Sciatic nerve (tissue), 2 donors: ENCODE measurements around the gene ZSWIM5. TPM values are rescaled to one million over a fixed set of nuclear protein-coding genes. Genes with fewer than 3 reads are reported as not detected.
A peak's percentile ranks its signal among the peaks of the same experiment; 100 is the strongest.
"Not testable (repeated sequence)": the region's sequence is repeated elsewhere in the genome, so short reads cannot be mapped to it uniquely, and the experiment has no call there.

Experiments
- ATAC-seq: fragments of 200-7000 bp; cut with Tn5 transposase; one replicate; pipeline ENCODE4 v1.9.1; 2020; ENCODE audit warnings: mild to moderate bottlenecking, moderate library complexity
- DNase-seq: peaks from one replicate; pipeline ENCODE4 v3.0.0-alpha.2; 2020; ENCODE audit warnings: low spot score
- intact Hi-C: fragments of 100-400 bp; cut with DNase I; formaldehyde crosslinking; loops from one replicate; pipeline ENCODE4 v1.14.2; 2022
- total RNA-seq: library from RNA; stranded (reverse); fragmentation: NEBNext Ultra II Directional; extraction: Animal tissue kit (Norgen Biotek cat#: 25700); gene quantifications from one replicate; pipeline ENCODE4 v1.2.1, GENCODE V29; 2021
- donor health status: DM: no; HTN: no; CAD: no.
- donor health status: DM: no; HTN: no; CAD: no.

Gene ZSWIM5
- total RNA-seq, 1 donor from 2014 or later: 2.8 TPM

DNA sequence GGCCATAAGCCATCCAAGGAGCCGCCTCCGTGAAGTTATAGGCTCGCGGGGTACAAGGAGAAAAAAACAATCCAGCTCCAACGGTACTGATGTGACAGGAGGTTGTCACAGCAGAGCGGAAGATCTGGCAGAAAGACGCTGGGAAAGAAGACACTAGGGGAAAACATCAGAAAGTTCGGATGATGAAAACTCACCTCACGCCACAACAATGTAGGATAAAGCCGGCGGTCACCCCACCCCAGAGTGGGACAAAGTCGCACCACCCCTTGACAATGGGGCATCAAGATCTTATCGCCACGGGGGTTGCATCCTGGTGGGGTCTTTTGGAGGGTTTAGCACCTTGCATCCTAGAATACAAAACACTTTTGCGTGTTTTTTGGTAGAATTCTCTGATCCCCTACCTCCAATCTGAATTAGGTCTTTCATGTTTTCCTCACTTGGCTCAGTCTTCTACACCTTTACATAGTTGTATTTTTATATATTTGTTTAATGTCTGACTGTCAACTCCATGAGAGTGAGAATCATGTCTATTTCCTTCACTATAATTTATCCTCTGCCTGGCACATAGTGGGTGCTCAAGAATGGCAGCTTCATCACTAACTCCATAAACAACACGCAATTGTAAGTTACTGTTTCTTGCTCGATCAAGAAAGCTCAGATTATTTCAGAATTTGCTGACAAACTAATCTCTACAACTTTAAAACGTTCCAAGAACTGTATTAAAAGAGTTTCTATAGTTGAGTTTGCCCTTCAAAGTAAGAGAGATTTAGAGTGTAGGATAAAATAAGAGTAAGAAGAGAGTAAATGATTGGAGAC is 611 bp upstream of the ZSWIM5 start:
- DNase-seq (no peak), ATAC-seq (no peak)
- intact Hi-C loops: no loop called here

DNA sequence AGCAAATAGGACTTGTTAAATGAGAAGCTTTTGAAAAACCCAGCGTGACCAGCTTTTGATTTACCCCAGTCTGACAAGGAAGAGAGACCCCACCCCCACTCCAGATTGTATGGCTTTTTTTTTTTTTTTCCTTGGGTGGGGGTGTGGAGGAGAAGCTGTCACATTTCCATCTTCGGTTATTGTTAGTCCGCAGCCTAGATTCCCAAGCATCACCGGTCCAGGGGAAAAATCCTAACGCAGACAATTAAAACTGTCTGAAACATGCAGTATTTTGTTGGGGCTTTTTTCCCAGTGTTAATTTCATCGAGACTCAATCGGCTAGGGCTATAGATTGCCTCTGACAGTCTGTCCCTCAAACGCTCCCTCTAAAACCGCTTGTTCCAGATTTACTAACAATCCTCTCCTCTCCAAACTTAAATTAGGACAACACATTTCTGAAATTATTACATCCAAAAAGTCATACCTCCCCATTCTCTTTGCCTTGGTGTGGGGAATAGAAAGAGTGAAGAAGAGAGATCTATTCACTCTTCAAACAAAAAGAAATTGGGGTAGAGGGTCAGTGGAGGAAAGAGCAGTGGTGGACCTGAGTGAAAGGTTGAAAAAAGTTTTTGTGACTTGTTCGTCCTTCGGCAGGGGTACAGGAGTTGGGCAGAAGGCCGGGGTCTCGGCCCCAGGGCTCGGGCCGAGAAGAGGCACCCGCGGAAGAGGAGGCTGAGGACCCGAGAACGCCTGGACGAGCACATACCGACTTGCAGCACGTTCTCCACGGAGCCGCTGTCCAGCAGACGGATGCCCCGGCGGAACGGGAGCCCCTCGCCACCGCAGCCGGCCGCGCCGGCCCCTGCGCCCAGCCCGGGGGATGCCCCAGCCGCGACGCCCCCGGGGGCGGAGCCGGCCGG is 1.1 kb downstream of the ZSWIM5 start:
- intact Hi-C loops: no loop called here
- peak; percentile 61 for ATAC-seq
- DNase-seq: peak; percentile 66

DNA sequence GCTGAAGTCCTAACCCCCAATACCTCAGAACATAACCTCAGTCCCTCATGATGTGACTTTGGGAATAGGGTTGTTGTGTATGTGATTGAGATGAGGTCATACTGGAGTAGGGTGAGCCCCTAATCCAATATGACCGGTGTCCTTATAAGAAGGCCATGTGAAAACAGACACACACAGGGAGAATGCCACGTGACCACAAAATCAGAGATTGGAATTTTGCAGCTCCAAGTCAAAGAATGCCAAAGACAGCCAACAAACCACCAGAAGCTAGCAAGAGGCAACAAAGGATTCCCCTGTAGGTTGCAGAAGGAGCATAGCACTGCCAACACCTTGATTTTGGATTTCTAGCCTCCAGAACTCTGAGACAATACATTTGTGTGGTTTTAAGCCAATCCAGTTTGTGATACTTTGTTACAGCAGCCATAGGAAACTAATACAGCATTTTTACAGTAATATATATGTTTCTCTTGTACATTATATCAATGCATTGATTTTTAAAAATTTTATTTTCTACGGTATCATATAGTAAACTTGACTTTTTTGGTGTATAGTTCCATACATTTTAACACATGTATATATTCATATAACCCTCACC is 5.4 kb downstream of the ZSWIM5 start:
- intact Hi-C loops: no loop called here
- ATAC-seq: no peak

DNA sequence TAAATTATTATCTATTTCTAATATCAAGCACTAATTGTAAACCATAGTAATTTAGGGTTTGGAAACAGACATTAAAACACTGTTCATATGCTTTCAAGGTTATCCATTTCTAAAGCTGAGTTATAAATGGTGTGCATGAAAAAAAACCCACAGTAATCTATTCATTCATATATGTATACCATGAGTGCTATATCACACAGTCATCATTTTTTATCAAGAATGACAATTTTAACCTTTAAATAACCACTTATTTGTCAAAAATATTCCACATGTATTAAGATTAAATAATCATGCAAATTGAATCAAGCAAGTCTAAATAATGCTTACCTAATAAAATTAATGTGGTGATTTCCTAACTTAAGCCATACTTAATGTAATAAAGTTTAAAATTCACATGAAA is 6.0 kb downstream of the ZSWIM5 start:
- DNase-seq: no peak
- no peak for ATAC-seq
- intact Hi-C loops: no loop called here

More for the DNA sequence above, 5.4 kb downstream of the ZSWIM5 start:
- no peak for DNase-seq

DNA sequence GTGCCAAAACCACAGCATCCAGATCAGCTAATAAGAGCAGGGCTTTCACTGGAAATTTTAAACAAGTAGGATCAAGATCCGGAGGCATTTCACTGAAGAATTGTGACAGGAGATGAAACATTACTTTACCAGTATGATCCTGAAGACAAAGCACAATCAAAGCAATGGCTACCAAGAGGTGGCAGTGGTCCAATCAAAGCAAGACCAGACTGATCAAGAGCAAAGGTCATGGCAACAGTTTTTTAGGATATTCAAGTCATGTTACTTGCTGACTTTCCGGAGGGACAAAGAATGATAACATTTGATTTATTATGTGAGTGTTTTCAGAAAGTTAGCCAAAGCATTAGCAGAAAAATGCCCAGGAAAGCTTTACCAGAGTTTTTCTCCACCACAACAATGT is 8.2 kb downstream of the ZSWIM5 start:
- intact Hi-C loops: no loop called here
- no peak for ATAC-seq
- no peak for DNase-seq

DNA sequence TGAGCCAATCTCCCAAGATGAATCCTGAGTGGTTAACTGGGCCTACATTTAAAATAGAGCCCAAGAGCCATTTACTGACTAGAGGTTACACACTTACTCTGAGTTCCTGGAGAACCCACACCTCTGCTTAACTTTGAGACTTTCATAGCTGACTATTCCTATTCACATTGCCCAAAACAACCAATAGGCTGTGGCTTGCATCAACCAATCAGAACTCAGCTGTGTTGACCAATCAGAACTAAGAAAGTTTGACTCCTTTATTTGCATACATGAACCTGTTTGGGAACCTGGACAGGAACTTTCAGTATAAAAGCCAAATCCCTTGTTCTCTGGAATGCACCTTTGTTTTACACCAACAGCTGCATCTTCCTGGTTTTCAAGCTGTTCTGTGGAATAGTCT is 9.5 kb downstream of the ZSWIM5 start:
- no peak for ATAC-seq
- DNase-seq: no peak
- intact Hi-C loops: no loop called here

DNA sequence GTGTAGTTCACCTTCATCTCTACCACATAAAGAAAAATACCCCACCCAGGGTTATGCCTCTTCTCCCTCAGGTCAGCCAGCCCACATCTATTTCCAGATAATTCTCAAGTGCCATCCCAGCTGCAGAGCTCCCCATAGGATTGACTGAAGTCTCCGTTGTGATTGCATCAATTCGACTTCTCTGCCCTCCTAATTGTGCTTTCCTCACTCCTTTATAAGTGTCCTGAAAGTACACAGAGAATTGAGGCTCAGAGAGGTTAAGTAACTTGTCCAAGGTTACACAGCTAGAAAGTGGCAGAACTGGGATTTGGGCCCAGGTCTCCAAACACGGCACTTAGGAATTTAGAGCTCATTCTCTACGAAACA is 15.0 kb downstream of the ZSWIM5 start:
- DNase-seq: no peak
- intact Hi-C loops: no loop called here

DNA sequence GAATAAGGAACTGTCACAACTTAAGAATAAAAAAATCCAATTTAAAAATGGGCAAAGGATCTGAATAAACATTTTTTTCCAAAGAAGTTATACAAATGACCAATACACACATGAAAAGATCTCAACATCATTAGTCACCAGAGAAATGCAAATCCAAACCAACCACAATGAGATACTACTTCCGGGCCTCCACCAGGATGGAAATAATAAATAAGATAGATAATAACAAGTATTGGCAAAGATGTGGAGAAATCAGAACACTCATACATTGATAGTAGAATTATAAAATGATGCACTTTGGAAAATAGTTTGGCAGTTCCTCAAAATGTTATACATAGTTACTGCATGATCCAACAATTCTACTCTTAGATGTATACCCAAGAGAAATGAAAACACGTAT is 18.7 kb downstream of the ZSWIM5 start:
- no peak for DNase-seq
- ATAC-seq: no peak
- intact Hi-C loops: no loop called here

More for the DNA sequence above, 15.0 kb downstream of the ZSWIM5 start:
- no peak for ATAC-seq

DNA sequence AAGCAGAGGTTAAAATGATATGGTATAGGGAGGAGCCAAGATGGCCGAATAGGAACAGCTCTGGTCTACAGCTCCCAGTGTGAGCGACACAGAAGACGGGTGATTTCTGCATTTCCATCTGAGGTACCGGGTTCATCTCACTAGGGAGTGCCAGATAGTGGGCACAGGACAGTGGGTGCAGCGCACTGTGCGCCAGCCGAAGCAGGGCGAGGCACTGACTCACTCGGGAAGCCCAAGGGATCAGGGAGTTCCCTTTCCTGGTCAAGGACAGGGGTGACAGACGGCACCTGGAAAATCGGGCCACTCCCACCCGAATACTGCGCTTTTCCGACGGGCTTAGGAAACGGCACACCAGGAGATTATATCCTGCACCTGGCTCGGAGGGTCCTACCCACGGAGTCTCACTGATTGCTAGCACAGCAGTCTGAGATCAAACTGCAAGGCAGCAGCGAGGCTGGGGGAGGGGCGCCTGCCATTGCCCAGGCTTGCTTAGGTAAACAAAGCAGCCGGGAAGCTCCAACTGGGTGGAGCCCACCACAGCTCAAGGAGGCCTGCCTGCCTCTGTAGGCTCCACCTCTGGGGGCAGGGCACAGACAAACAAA is 26.4 kb downstream of the ZSWIM5 start:
- intact Hi-C loops, ATAC-seq, DNase-seq: not testable (repeated sequence)

DNA sequence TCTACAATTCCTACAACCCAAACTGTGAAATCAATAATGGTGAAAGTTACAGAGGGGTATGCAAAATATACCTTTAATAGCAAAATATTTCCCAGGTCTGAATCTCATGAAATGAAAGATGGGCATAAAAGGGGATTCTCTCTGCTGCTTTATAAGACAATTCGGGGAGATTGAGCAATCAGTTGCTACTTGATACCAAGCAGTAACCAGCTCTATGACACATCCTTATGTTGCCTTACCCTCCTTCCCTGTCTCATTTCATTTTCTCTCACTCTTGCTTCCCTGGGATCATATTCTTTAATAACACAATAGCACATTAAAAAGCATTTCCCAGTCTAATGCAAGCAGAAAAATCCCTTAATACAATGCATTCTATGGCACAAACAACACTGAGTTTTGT is 29.0 kb downstream of the ZSWIM5 start:
- DNase-seq (no peak), ATAC-seq (no peak)
- intact Hi-C loops: no loop called here

DNA sequence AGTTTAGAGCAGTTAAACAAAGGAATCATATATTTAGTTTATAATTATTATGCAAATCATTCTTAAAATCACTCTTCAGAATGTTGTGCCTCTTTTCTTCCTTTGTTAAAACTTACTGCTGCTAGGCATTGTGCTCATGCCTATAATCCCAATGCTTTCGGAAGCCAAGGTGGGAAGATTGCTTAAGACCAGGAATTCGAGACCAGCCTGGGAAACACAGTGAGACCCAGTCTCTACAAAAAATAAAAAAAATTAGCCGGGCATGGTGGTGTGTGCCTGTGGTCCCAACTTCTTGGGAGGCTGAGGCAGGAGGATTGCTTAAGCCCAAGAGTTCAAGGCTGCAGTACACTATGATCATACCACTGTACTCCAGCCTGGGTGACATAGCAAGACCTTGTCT is 33.6 kb downstream of the ZSWIM5 start:
- DNase-seq (no peak), ATAC-seq (no peak)
- intact Hi-C loops: no loop called here

DNA sequence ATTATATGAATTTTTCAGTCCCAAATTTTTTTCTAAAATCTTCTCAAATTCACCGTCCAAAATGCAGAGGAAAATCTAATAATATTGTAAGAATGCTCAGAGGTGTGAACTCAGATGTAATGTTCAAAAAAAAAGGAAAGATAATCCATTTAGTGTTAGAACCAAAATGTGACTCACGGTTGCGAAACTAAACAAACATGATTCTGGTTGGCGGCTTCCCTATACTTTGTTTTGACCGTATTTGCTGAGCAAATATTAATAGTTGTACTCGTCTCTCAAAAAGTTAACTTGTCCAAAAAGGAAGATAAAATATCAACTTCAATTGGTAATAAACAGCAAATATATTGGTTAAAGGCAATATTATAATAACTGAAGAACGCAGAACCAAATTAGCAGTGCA is 34.4 kb downstream of the ZSWIM5 start:
- DNase-seq (no peak), ATAC-seq (no peak)
- intact Hi-C loops: no loop called here

DNA sequence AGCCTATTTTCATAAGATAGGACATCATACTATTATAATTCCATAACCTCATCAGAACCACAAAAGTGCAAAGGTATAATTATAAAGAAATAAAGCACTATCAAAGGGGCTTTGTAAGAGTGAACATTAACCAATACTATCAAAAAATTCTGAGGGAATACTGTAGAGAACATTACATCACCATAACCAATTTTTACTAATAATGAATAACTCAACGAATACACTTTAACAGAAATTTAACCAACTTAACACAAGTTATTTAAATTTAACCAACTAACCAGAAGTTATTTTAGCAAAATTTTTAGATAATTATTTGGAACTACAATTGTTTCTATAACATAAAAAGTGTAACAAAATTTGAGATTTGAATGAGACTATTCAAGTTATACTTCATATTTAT is 34.8 kb downstream of the ZSWIM5 start:
- DNase-seq (no peak), ATAC-seq (no peak)
- intact Hi-C loops: no loop called here

DNA sequence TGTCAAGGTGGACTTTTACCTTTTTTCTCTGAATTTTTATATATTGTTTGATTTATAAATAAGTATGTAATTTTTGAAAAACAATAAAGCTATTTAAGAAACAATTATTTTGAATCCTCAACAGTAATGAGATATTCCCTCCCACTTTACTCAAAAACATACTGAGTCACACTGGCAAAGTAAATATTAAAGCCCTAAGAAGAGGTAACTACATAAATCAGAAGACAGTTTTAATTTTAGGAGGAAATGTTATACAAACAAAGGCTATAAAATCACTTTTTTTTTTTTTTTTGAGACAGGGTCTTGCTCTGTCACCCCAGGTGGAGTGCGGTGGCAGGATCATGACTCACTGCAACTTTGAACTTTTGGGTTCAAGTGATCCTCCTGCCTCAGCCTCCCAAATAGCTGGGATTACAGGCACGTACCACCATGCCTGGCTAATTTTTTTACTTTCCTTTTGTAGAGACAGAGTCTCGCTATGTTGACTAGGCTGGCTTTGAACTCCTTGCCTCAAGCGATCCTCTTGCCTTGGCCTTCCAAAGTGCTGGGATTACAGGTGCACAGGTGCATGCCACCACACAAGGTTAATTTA is 36.2 kb downstream of the ZSWIM5 start:
- intact Hi-C loops: no loop called here
- ATAC-seq (no peak), DNase-seq (no peak)

DNA sequence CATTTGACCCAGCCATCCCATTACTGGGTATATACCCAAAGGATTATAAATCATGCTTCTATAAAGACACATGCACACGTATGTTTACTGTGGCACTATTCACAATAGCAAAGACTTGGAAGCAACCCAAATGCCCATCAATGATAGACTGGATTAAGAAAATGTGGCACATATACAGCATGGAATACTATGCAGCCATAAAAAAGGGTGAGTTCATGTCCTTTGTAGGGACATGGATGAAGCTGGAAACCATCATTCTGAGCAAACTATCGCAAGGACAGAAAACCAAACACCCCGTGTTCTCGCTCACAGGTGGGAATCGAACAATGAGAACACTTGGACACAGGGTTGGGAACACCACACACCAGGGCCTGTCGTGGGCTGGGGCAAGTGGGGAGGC is 38.5 kb downstream of the ZSWIM5 start:
- intact Hi-C loops, ATAC-seq, DNase-seq: not testable (repeated sequence)

DNA sequence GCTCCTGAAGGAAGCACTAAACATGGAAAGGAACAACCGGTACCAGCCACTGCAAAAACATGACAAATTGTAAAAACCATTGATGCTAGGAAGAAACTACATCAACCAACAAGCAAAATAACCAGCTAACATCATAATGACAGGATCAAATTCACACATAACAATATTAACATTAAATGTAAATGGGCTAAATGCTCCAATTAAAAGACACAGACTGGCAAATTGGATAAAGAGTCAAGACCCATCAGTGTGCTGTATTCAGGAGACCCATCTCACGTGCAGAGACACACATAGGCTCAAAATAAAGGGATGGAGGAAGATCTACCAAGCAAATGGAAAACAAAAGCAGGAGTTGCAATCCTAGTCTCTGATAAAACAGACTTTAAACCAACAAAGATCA is 42.1 kb downstream of the ZSWIM5 start:
- intact Hi-C loops, ATAC-seq, DNase-seq: not testable (repeated sequence)

DNA sequence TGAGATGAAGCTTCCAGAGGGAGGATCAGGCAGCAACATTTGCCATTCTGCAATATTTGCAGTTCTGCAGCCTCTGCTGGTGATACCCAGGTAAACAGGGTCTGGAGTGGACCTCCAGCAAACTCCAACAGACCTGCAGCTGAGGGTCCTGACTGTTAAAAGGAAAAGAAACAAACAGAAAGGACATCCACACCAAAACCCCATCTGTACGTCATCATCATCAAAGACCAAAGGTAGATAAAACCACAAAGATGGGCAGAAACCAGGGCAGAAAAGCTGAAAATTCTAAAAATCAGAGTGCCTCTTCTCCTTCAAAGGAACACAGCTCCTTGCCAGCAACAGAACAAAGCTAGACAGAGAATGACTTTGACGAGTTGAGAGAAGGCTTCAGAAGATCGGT is 43.3 kb downstream of the ZSWIM5 start:
- DNase-seq, ATAC-seq, intact Hi-C loops: not testable (repeated sequence)

DNA sequence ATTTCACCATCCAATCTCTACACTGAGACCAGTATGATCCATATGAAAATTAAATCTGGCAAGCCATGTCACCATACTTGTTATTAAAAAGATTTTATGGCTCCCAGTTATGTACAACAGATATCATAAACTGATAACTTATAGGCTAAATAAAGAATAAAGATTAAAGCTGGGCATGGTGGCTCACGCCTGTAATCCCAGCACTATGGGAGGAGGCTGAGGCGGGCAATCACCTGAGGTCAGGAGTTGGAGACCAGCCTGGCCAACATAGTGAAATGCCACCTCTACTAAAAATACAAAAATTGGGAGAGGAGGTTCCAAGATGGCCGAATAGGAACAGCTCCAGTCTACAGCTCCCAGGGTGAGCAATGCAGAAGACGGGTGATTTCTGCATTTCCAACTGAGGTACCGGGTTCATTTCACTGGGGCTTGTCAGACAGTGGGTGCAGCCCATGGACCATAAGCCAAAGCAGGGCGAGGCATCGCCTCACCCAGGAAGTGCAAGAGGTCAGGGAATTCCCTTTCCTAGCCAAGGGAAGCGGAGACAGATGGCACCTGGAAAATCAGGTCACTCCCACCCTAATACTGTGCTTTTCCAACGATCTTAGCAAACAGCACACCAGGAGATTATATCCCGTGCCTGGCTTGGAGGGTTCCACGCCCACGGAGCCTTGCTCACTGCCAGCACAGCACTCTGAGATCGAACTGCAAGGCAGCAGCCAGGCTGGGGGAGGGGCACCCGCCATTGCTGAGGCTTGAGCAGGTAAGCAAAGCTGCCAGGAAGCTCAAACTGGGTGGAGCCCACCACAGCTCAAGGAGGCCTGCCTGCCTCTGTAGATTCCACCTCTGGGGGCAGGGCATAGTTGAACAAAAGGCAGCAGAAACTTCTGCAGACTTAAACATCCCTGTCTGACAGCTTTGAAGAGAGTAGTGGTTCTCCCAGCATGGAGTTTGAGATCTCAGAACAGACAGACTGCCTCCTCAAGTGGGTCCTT is 44.1 kb downstream of the ZSWIM5 start:
- intact Hi-C loops, ATAC-seq, DNase-seq: not testable (repeated sequence)
